CD4-positive, alpha-beta T cell (primary cell): ENCODE measurements around the gene SNX15. TPM values are rescaled to one million over a fixed set of nuclear protein-coding genes. Genes with fewer than 3 reads are reported as not detected.

ENCODE experiments used
- ATAC-seq: fragments of 200-7000 bp; cut with Tn5 transposase; one replicate; pipeline ENCODE4 v1.10.0; 2022; ENCODE audit warnings: mild to moderate bottlenecking; ENCODE audit not compliant: poor library complexity
- CTCF ChIA-PET: fragments of 350-600 bp; sonication (Branson Sonifier 250); formaldehyde crosslinking; loops from one replicate; lab custom pipeline; 2021; ENCODE audit warnings: antibody characterized with exemption, inconsistent platforms; lab: Charles Lee
- POLR2A ChIA-PET: fragments of 350-600 bp; sonication (Branson Sonifier 250); formaldehyde crosslinking; loops from one replicate; lab custom pipeline; 2021; ENCODE audit warnings: antibody characterized with exemption, inconsistent platforms; lab: Charles Lee
- DNase-seq, 14 experiments: peaks; one replicate each; pipeline ENCODE4 v3.0.0-alpha.2; 2013 to 2020; ENCODE audit warnings: mixed read lengths in 2 of 14
- H3K27ac ChIP-seq, 2 donors: one replicate each; pipeline versions ENCODE4 v1.5.1 to v1.7.0; 2013; ENCODE audit warnings: low read length in 2 of 2, low read depth in 1 of 2, mild to moderate bottlenecking in 1 of 2
- H3K27me3 ChIP-seq, 2 experiments: 1 replicate in 1 of 2; 2 replicates in 1 of 2; pipeline versions ENCODE4 v1.6.1 to v1.7.0; 2013; ENCODE audit warnings: low read length in 2 of 2, control low read depth in 1 of 2, mild to moderate bottlenecking in 1 of 2, moderate library complexity in 1 of 2; ENCODE audit not compliant: insufficient read depth in 2 of 2, control insufficient read depth in 1 of 2
- H3K36me3 ChIP-seq: one replicate; pipeline ENCODE4 v1.6.1; 2013; ENCODE audit warnings: low read length, control low read depth; ENCODE audit not compliant: insufficient read depth
- H3K4me1 ChIP-seq: one replicate; pipeline ENCODE4 v1.6.1; 2013; ENCODE audit warnings: low read length, control low read depth; ENCODE audit not compliant: insufficient read depth
- H3K4me3 ChIP-seq: one replicate; pipeline ENCODE4 v1.5.1; 2013; ENCODE audit warnings: mild to moderate bottlenecking, low read length, moderate library complexity
- H3K9me3 ChIP-seq, 2 experiments: 1 replicate in 1 of 2; 2 replicates in 1 of 2; pipeline versions ENCODE4 v1.6.1 to v1.7.0; 2013; ENCODE audit warnings: low read length in 2 of 2, mild to moderate bottlenecking in 2 of 2, control low read depth in 1 of 2, moderate library complexity in 1 of 2; ENCODE audit not compliant: control insufficient read depth in 1 of 2, insufficient read depth in 1 of 2
- H3K27ac Mint-ChIP-seq: one replicate; pipeline ENCODE4 v1.8.0; 2020; ENCODE audit warnings: mixed read lengths
- H3K27me3 Mint-ChIP-seq: one replicate; pipeline ENCODE4 v1.8.0; 2021; ENCODE audit warnings: mixed read lengths
- H3K36me3 Mint-ChIP-seq: one replicate; pipeline ENCODE4 v1.8.0; 2021; ENCODE audit warnings: low read depth, mixed read lengths
- H3K4me1 Mint-ChIP-seq: one replicate; pipeline ENCODE4 v1.8.0; 2021; ENCODE audit warnings: low read depth, mixed read lengths
- H3K4me3 Mint-ChIP-seq: one replicate; pipeline ENCODE4 v1.8.0; 2020; ENCODE audit warnings: mild to moderate bottlenecking, mixed read lengths
- H3K9me3 Mint-ChIP-seq: one replicate; pipeline ENCODE4 v1.8.0; 2020; ENCODE audit warnings: mixed read lengths
- intact Hi-C, 2 experiments: fragments of 100-400 bp; cut with DNase I in 1 of 2; cut with micrococcal nuclease in 1 of 2; formaldehyde crosslinking; loops; one replicate each; pipeline versions ENCODE4 v1.15.1 to v1.9.0; 2023 to 2025; cut with DNase I, micrococcal nuclease
- total RNA-seq, 174 experiments: library from RNA in 2 of 174; stranded (reverse) in 2 of 174; gene quantifications; one replicate each; pipeline ENCODE4 v1.2.3 and lab custom pipeline; 2021 to 2026
- TF ChIP-seq, protein P1 (sequence below): fragments of 200-600 bp; IDR thresholded peaks from one replicate; pipeline ENCODE4 v1.8.0; 2022; ENCODE audit warnings: antibody characterized with exemption, mild to moderate bottlenecking

SNX15 gene
- total RNA-seq, 2 experiments from 2014 or later, result 13.9 to 14.7 TPM

DNA sequence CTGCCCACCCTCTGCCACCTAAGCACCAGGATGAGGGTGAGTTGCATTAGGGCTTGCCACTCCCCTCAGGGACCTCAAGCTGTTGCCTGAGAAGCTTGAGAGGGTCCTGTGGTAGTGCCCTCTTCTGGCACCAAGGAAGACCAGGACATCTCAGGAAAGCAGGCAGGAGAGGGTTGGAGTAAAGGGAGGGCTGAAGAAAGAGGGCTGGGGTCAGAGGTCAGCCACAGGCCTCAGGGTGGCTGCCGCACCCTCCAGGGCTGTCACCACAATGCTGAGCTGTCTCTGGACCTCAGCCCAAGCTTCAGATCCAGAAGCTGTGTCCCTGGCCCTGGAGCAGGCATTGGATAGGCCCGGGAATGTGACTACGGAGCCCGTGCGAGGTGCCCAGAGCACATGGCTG is 17.8 kb downstream of the SNX15 start:
- H3K27me3 ChIP-seq, result no peaks in the 10 kb centered on the region
- ChIA-PET POLR2A (no interaction called here), CTCF (no interaction called here)
- Mint-ChIP-seq H3K27me3 (no peaks in the 10 kb centered on the region), H3K36me3 (peaks cover 18% of the 10 kb centered on the region), H3K27ac (no peak overlapping the region), H3K4me3 (no peak overlapping the region), H3K9me3 (no peaks in the 10 kb centered on the region), H3K4me1 (peaks cover 39% of the 10 kb centered on the region)
- no peak for DNase-seq
- H3K27ac ChIP-seq, result no peak overlapping the region
- H3K9me3 ChIP-seq, result no peaks in the 10 kb centered on the region
- H3K36me3 ChIP-seq, result peaks cover 8% of the 10 kb centered on the region
- H3K4me3 ChIP-seq, result no peak overlapping the region
- TF ChIP-seq, protein P1, sequence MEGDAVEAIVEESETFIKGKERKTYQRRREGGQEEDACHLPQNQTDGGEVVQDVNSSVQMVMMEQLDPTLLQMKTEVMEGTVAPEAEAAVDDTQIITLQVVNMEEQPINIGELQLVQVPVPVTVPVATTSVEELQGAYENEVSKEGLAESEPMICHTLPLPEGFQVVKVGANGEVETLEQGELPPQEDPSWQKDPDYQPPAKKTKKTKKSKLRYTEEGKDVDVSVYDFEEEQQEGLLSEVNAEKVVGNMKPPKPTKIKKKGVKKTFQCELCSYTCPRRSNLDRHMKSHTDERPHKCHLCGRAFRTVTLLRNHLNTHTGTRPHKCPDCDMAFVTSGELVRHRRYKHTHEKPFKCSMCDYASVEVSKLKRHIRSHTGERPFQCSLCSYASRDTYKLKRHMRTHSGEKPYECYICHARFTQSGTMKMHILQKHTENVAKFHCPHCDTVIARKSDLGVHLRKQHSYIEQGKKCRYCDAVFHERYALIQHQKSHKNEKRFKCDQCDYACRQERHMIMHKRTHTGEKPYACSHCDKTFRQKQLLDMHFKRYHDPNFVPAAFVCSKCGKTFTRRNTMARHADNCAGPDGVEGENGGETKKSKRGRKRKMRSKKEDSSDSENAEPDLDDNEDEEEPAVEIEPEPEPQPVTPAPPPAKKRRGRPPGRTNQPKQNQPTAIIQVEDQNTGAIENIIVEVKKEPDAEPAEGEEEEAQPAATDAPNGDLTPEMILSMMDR, result no peak
- no peak for ATAC-seq
- peaks cover 45% of the 10 kb centered on the region for H3K4me1 ChIP-seq
- intact Hi-C loops, result no loop called here

- CTCF ChIA-PET, result no interaction called here
- Mint-ChIP-seq H3K4me3 (no peak overlapping the region), H3K9me3 (no peaks in the 10 kb centered on the region), H3K27me3 (no peaks in the 10 kb centered on the region), H3K27ac (no peak overlapping the region), H3K4me1 (peaks cover 35% of the 10 kb centered on the region), H3K36me3 (peaks cover 15% of the 10 kb centered on the region)
- DNase-seq (no peak), ATAC-seq (no peak)
- TF ChIP-seq, protein P1, result no peak
- H3K9me3 ChIP-seq, result no peaks in the 10 kb centered on the region
- H3K4me1 ChIP-seq, result peaks cover 38% of the 10 kb centered on the region
- H3K27ac ChIP-seq, result no peak overlapping the region
- POLR2A ChIA-PET, result no interaction called here
- H3K4me3 ChIP-seq, result no peak overlapping the region
- intact Hi-C loops, result no loop called here
- peaks cover 8% of the 10 kb centered on the region for H3K36me3 ChIP-seq
- H3K27me3 ChIP-seq, result no peaks in the 10 kb centered on the region
Measured at GRCh38 chr11:65045728-65046127, 18.5 kb downstream of the SNX15 start.

GRCh38 chr11:65047581-65048422 is 20.6 kb downstream of the SNX15 start:
- Histone ChIP-seq H3K27ac (no peak overlapping the region), H3K4me1 (peaks cover 25% of the 10 kb centered on the region), H3K4me3 (peak overlapping the region; percentile 63), H3K36me3 (peaks cover 8% of the 10 kb centered on the region), H3K9me3 (no peaks in the 10 kb centered on the region), H3K27me3 (no peaks in the 10 kb centered on the region)
- TF ChIP-seq, protein P1, result no peak
- H3K4me3 Mint-ChIP-seq, result peak overlapping the region; percentile 91
- no peaks in the 10 kb centered on the region for H3K9me3 Mint-ChIP-seq
- peak in 8 of 14 experiments; percentile 12 to 46 (median 24) for DNase-seq
- peaks cover 24% of the 10 kb centered on the region for H3K4me1 Mint-ChIP-seq
- ATAC-seq, result peak; percentile 62
- H3K27me3 Mint-ChIP-seq, result no peaks in the 10 kb centered on the region
- peak overlapping the region; percentile 82 for H3K27ac Mint-ChIP-seq
- POLR2A ChIA-PET, result interaction anchor here (1.3 kb wide), 1 partner anchor 74 kb away, joined by 4 read pairs; the partner anchor contains the start of genes FAU and MRPL49
- CTCF ChIA-PET, result no interaction called here
- H3K36me3 Mint-ChIP-seq, result peaks cover 13% of the 10 kb centered on the region
- intact Hi-C loops, result no loop called here
